HepG2 (cell line): ENCODE results near the gene NOXO1. TPM values are rescaled to one million over a fixed set of nuclear protein-coding genes. Genes with fewer than 3 reads are reported as not detected.
A peak's percentile ranks its signal among the peaks of the same experiment; 100 is the strongest.

Experiments
- ATAC-seq: fragments of 200-7000 bp; cut with Tn5 transposase; 3 replicates; pipeline ENCODE4 v1.9.1; 2020; ENCODE audit warnings: mild to moderate bottlenecking, moderate library complexity
- BruUV-seq: library from RNA; stranded (reverse); fragments of 400-500 nt; replicated peaks from 2 replicates; lab custom pipeline; 2021; lab: Mats Ljungman, UMichigan
- CTCF ChIA-PET: fragments of 300-600 bp; formaldehyde crosslinking; extraction: SDS; loops from one replicate; lab custom pipeline; 2021; ENCODE audit warnings: low total read pairs, inconsistent platforms, low intra/inter-chr PET ratio; lab: Yijun Ruan, JAX
- POLR2A ChIA-PET: fragments of 350-600 bp; sonication (Branson Sonifier 250); formaldehyde crosslinking; loops from one replicate; lab custom pipeline; 2020; ENCODE audit warnings: antibody characterized with exemption, inconsistent platforms; lab: Yijun Ruan, JAX
- DNase-seq: peaks from one replicate; pipeline ENCODE4 v3.0.0-alpha.2; 2015; ENCODE audit warnings: low spot score
- FAIRE-seq: peaks from 3 replicates; lab custom pipeline; 2011; peaks lifted over from hg19 to GRCh38; lab: Jason Lieb, UNC
- H2AFZ ChIP-seq: one replicate; pipeline ENCODE4 v1.6.1; 2011; ENCODE audit warnings: low read length, inconsistent platforms
- H3K27ac ChIP-seq: fragments of 300-600 bp; 3 replicates; pipeline ENCODE4 v1.8.0; 2011; ENCODE audit warnings: mixed run types, mild to moderate bottlenecking, mixed read lengths, low read length, inconsistent platforms; ENCODE audit not compliant: insufficient read depth; ENCODE audit errors: extremely low read length
- H3K27me3 ChIP-seq, 2 experiments: fragments of 200-600 bp in 1 of 2; 2 replicates in 1 of 2; 3 replicates in 1 of 2; pipeline versions ENCODE4 v1.6.0 to v1.8.0; 2011; ENCODE audit warnings: low read length in 2 of 2, mild to moderate bottlenecking in 2 of 2, moderate library complexity in 2 of 2, inconsistent platforms in 1 of 2; ENCODE audit not compliant: insufficient read depth in 2 of 2, control insufficient read depth in 1 of 2
- H3K36me3 ChIP-seq, 2 experiments: fragments of 200-600 bp in 1 of 2; replicated peaks in 1 of 2; 2 replicates in 1 of 2; 3 replicates in 1 of 2; pipeline versions ENCODE4 v1.5.1 to v1.8.0; 2011; ENCODE audit warnings: low read length in 2 of 2, inconsistent platforms in 1 of 2; ENCODE audit not compliant: insufficient read depth in 2 of 2, control insufficient read depth in 1 of 2
- H3K4me1 ChIP-seq: 2 replicates; pipeline ENCODE4 v1.5.1; 2012; ENCODE audit warnings: low read length, inconsistent platforms; ENCODE audit not compliant: insufficient read depth
- H3K4me2 ChIP-seq: 2 replicates; pipeline ENCODE4 v1.6.0; 2011; ENCODE audit warnings: low read depth, low read length, inconsistent platforms
- H3K4me3 ChIP-seq, 3 experiments: fragments of 200-600 bp in 1 of 3; sonication (generic), shearing (Covaris generic) in 1 of 3; replicated peaks in 1 of 3; 2 replicates each; pipeline ENCODE4 v1.5.1; 2011 to 2016; ENCODE audit warnings: low read length in 3 of 3, inconsistent platforms in 2 of 3, low read depth in 2 of 3, mild to moderate bottlenecking in 2 of 3, control low read depth in 1 of 3, mixed read lengths in 1 of 3; ENCODE audit not compliant: insufficient read depth in 1 of 3
- H3K79me2 ChIP-seq: one replicate; pipeline ENCODE4 v1.6.1; 2011; ENCODE audit warnings: low read length, inconsistent platforms; ENCODE audit not compliant: insufficient read depth
- H3K9ac ChIP-seq: 2 replicates; pipeline ENCODE4 v1.6.0; 2011; ENCODE audit warnings: mild to moderate bottlenecking, low read depth, low read length, inconsistent platforms; ENCODE audit not compliant: insufficient read depth
- H3K9me3 ChIP-seq: 2 replicates; pipeline ENCODE4 v1.5.1; 2012; ENCODE audit warnings: mild to moderate bottlenecking, low read length
- H4K20me1 ChIP-seq: 2 replicates; pipeline ENCODE4 v1.6.0; 2011; ENCODE audit warnings: inconsistent platforms, mild to moderate bottlenecking, low read length, moderate library complexity; ENCODE audit not compliant: insufficient read depth
- CBX5 ChIP-seq: sonication (generic); formaldehyde crosslinking; IDR thresholded peaks from 2 replicates; pipeline ENCODE4 v1.4.0; 2020; ENCODE audit warnings: missing genetic modification reagents, borderline replicate concordance
- ETV5 ChIP-seq: IDR thresholded peaks from 2 replicates; pipeline ENCODE4 v1.6.1; 2018; ENCODE audit warnings: missing biosample characterization, missing genetic modification reagents, inconsistent platforms, borderline replicate concordance
- GABPB1 ChIP-seq: IDR thresholded peaks from 2 replicates; pipeline ENCODE4 v1.6.1; 2016; ENCODE audit warnings: mild to moderate bottlenecking, missing genetic modification reagents, moderate library complexity, missing compliant biosample characterization
- KDM2A ChIP-seq: sonication (generic); formaldehyde crosslinking; IDR thresholded peaks from 2 replicates; pipeline ENCODE4 v1.4.0; 2020; ENCODE audit warnings: low read depth, missing genetic modification reagents, borderline replicate concordance
- MXI1 ChIP-seq: IDR thresholded peaks from 3 replicates; pipeline ENCODE4 v1.6.1; 2012; ENCODE audit warnings: low read depth, low read length, inconsistent platforms, borderline replicate concordance
- NCOA1 ChIP-seq: sonication (generic); formaldehyde crosslinking; IDR thresholded peaks from 2 replicates; pipeline ENCODE4 v1.9.0; 2021; ENCODE audit warnings: missing genetic modification reagents
- PATZ1 ChIP-seq: sonication (generic); formaldehyde crosslinking; IDR thresholded peaks from 2 replicates; pipeline ENCODE4 v1.4.0; 2020; ENCODE audit warnings: missing genetic modification reagents
- STAG1 ChIP-seq: sonication (generic); formaldehyde crosslinking; IDR thresholded peaks from 2 replicates; pipeline ENCODE4 v1.4.0; 2020; ENCODE audit warnings: missing genetic modification reagents
- ZBTB1 ChIP-seq: sonication (generic); formaldehyde crosslinking; IDR thresholded peaks from 2 replicates; pipeline ENCODE4 v1.4.0; 2020; ENCODE audit warnings: missing genetic modification reagents, borderline replicate concordance
- ZFP91 ChIP-seq: sonication (generic); formaldehyde crosslinking; IDR thresholded peaks from 2 replicates; pipeline ENCODE4 v1.9.0; 2022; ENCODE audit warnings: missing genetic modification reagents, mild to moderate bottlenecking, borderline replicate concordance
- ZNF234 ChIP-seq: sonication (generic); formaldehyde crosslinking; conservative IDR thresholded peaks from 2 replicates; pipeline ENCODE4 v1.5.1; 2020; ENCODE audit warnings: mild to moderate bottlenecking, missing genetic modification reagents
- ZNF275 ChIP-seq: sonication (generic); formaldehyde crosslinking; IDR thresholded peaks from 2 replicates; pipeline ENCODE4 v1.8.0; 2022; ENCODE audit warnings: missing genetic modification reagents, mild to moderate bottlenecking, inconsistent platforms, borderline replicate concordance
- ZNF562 ChIP-seq: sonication (generic); formaldehyde crosslinking; IDR thresholded peaks from 2 replicates; pipeline ENCODE4 v1.8.0; 2022; ENCODE audit warnings: missing genetic modification reagents, borderline replicate concordance
- ZNF564 ChIP-seq: sonication (generic); formaldehyde crosslinking; IDR thresholded peaks from 2 replicates; pipeline ENCODE4 v1.8.1; 2023; ENCODE audit warnings: mild to moderate bottlenecking, missing genetic modification reagents
- ZNF784 ChIP-seq: sonication (generic); formaldehyde crosslinking; IDR thresholded peaks from 2 replicates; pipeline ENCODE4 v1.5.1; 2020; ENCODE audit warnings: missing genetic modification reagents, mild to moderate bottlenecking, borderline replicate concordance
- WGBS: methylation state at CpG from one replicate; pipeline ENCODE4 v1.1.6; 2017; ENCODE audit warnings: low lambda C conversion rate; 5-methylcytosine and 5-hydroxymethylcytosine counted together
- in situ Hi-C: cut with HindIII; loops from 2 replicates; pipeline ENCODE4 v1.10.0; 2017; ENCODE audit warnings: low pct_unique_long_range_greater_than_20kb; ENCODE audit not compliant: extremely low pct_ligation_motif_present
- intact Hi-C: fragments of 100-400 bp; cut with micrococcal nuclease; formaldehyde crosslinking; loops from one replicate; pipeline ENCODE4 v1.10.0; 2022; ENCODE audit not compliant: unreplicated experiment
- polyA plus RNA-seq, 8 experiments: library from polyadenylated mRNA; depleted of rRNA in 3 of 8; stranded (reverse) in 7 of 8; unstranded in 1 of 8; fragments of >200 nt; fragmentation: Illumina TruSeq in 4 of 8; extraction: Trizol in 4 of 8; gene quantifications; 2 replicates each; pipeline versions ENCODE4 v1.2.1 to v1.2.3, GENCODE V29; 2011 to 2016; ENCODE audit warnings: low read depth in 4 of 8, missing spikeins in 1 of 8, mixed read lengths in 1 of 8; ENCODE audit not compliant: insufficient read depth in 1 of 8
- total RNA-seq, 5 experiments: library from RNA; depleted of rRNA; stranded (reverse); fragments of >200 nt; fragmentation: Illumina TruSeq; extraction: Trizol; gene quantifications; 2 replicates each; pipeline ENCODE4 v1.2.3, GENCODE V29; 2016; ENCODE audit warnings: low read depth in 1 of 5

Gene NOXO1
- total and polyA plus RNA-seq, 2 of the 13 experiments (the other 11 are each of a cell fraction or from before 2014, with no cell fraction given) = 0.69 to 1.4 TPM

- ATAC-seq = peak; percentile 42
- POLR2A ChIA-PET = interaction anchor here (1.0 to 3.2 kb wide), 9 partner anchors 9 to 1141 kb away, joined by 3 to 18 read pairs (median 4); partner anchors contain the start of genes RPS2, TBL3 and TRAF7
- TF ChIP-seq GABPB1 (CRISPR knock-in tag) = peak; percentile 75
- TF ChIP-seq ZNF234 (CRISPR knock-in tag) = no peak
- peak; percentile 48; the same call in 2 of the 3 replicates for TF ChIP-seq MXI1
- no peak for TF ChIP-seq ZNF275 (CRISPR knock-in tag)
- peak; percentile 50; the same call in 1 of the 2 replicates for TF ChIP-seq PATZ1 (CRISPR knock-in tag)
- no peak for TF ChIP-seq ZBTB1 (CRISPR knock-in tag)
- TF ChIP-seq STAG1 (CRISPR knock-in tag) = no peak
- 0 out of 2 replicates have a peak, but pooled peaks have one; percentile 27 for TF ChIP-seq ETV5 (CRISPR knock-in tag)
- TF ChIP-seq NCOA1 (CRISPR knock-in tag) = no peak
- TF ChIP-seq ZNF562 = no peak
- peak; percentile 36 for TF ChIP-seq ZFP91 (CRISPR knock-in tag)
- TF ChIP-seq CBX5 = 0 out of 2 replicates have a peak, but pooled peaks have one; percentile 13
- no peak for TF ChIP-seq ZNF784 (CRISPR knock-in tag)
- 0 out of 2 replicates have a peak, but pooled peaks have one; percentile 13 for TF ChIP-seq KDM2A (CRISPR knock-in tag)
- TF ChIP-seq ZNF564 (CRISPR knock-in tag) = no peak
These were observed 34.5 kb downstream of the NOXO1 start for GRCh38 chr16:1946495-1947368.

More at GRCh38 chr16:1946495-1947368, 34.5 kb downstream of the NOXO1 start:
- Histone ChIP-seq H3K4me2 (0 out of 2 replicates have a peak overlapping the region, but pooled peaks have one; percentile 8), H3K4me3 (no peak overlapping the region), H3K9me3 (no peaks in the 10 kb centered on the region), H4K20me1 (no peaks in the 10 kb centered on the region; the same call in 1 of the 2 replicates), H2AFZ (no peak overlapping the region), H3K27ac (no peak overlapping the region), H3K27me3 (peaks cover 0 to 5% of the 10 kb centered on the region in 2 experiments; a peak in 1 of 5 replicates), H3K9ac (peak overlapping the region; percentile 13; the same call in 1 of the 2 replicates), H3K36me3 (no peaks in the 10 kb centered on the region), H3K4me1 (peaks cover 38% of the 10 kb centered on the region), H3K79me2 (peaks cover 13% of the 10 kb centered on the region)
- BruUV-seq = no TSS peak
- intact Hi-C loops = no loop called here
- DNase-seq (no peak), FAIRE-seq (no peak)
- 66% methylated on average over 18 of the region's 38 CpGs for WGBS
- CTCF ChIA-PET = no interaction called here
- in situ Hi-C loops = no loop called here
